ENCODE data around the gene LSS. TPM values are rescaled to one million over a fixed set of nuclear protein-coding genes. Genes with fewer than 3 reads are reported as not detected.
"Not testable (repeated sequence)": the region's sequence is repeated elsewhere in the genome, so short reads cannot be mapped to it uniquely, and the experiment has no call there.

LSS gene
- total RNA-seq, 4 donors from 2014 or later: 53.2 to 75.2 (median 62.3) TPM

DNA sequence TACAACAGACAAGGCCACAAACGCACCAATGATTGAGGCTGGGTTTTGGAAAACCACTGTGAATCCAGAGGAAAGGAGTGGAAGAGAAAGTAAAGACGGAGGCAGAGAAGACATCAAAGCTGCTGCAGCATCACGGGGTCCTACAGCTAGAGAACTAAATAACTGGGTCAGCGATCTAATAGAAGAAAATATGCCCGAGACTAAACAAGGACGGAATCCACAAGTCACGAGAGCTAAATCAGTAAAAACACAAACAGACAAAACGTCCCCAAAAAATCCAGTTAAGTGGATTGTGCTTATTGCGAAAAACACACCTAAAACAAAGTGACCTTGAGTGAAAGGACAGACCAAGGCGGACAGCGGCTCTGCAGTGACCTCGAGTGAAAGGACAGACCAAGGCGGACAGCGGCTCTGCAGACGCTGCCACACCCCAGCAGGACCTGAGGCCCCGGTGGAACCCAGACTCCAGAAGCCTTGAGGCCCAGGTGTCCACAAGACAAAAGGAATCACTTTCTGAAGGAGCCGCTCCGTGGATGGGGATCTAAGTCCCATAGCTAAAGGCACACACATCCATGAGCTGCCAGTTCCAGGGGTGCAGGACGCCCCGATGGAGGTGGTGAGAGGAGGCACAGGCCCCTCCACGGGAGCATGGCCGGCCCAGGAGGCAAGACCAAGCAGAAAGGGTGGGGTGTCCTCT, 79.2 kb downstream of the LSS start:
- TF ChIP-seq POLR2AphosphoS5 (IDR thresholded peaks at IDR 0.05) (no peak), POLR2A (IDR thresholded peaks at IDR 0.05) (no peak), EP300 (IDR thresholded peaks at IDR 0.05; ENCODE audit: low read depth) (no peak)
- TF ChIP-seq, protein P1, sequence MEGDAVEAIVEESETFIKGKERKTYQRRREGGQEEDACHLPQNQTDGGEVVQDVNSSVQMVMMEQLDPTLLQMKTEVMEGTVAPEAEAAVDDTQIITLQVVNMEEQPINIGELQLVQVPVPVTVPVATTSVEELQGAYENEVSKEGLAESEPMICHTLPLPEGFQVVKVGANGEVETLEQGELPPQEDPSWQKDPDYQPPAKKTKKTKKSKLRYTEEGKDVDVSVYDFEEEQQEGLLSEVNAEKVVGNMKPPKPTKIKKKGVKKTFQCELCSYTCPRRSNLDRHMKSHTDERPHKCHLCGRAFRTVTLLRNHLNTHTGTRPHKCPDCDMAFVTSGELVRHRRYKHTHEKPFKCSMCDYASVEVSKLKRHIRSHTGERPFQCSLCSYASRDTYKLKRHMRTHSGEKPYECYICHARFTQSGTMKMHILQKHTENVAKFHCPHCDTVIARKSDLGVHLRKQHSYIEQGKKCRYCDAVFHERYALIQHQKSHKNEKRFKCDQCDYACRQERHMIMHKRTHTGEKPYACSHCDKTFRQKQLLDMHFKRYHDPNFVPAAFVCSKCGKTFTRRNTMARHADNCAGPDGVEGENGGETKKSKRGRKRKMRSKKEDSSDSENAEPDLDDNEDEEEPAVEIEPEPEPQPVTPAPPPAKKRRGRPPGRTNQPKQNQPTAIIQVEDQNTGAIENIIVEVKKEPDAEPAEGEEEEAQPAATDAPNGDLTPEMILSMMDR (IDR thresholded peaks at IDR 0.05): no peak
- DNase-seq: no peak
- intact Hi-C loops (cut with DNase I; ENCODE audit: low total_unique reads): no loop called here

DNA sequence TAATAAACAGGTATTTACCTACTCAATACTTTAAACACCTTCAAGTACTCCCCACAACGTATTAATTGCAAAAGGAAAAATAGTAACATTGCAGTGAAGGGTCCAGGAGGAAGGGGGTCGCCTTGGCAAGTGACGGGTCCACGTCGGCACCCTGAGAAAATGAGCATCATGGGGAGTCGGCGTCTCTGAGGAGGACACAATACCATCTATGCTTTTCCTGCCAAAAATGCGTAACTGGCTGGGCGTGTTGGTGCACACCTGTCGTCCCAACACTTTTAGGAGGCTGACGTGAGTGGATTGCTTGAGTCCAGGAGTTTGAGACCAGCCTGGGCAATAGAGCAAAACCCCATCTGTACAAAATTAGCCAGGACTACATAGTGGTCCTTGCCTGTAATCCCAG, 80.5 kb downstream of the LSS start:
- Histone ChIP-seq H3K4me3 (no peak overlapping the region), H3K27me3 (no peaks in the 10 kb centered on the region), H3K4me1 (peaks cover 4 to 11% (median 10%) of the 10 kb centered on the region in 4 donors), H3K9me3 (no peaks in the 10 kb centered on the region), H3K36me3 (no peaks in the 10 kb centered on the region), H3K27ac (no peak overlapping the region)
- intact Hi-C loops (cut with DNase I; ENCODE audit: low total_unique reads) (no loop called here), in situ Hi-C loops (cut with MboI; ENCODE audit: low pct_ligation_motif_present in 1 of 4, low pct_unique_long_range_greater_than_20kb in 1 of 4, low sequenced_read_pairs in 3 of 4) (no loop called here)
- DNase-seq: no peak
- WGBS, 2 donors (ENCODE audit: low coverage in 1 of 2): 87 to 100% methylated on average over 4 to 11 of the region's 11 CpGs
- TF ChIP-seq POLR2AphosphoS5 (IDR thresholded peaks at IDR 0.05) (no peak), POLR2A (IDR thresholded peaks at IDR 0.05) (no peak)
- TF ChIP-seq, protein P1 (IDR thresholded peaks at IDR 0.05): no peak

More for the DNA sequence above, 79.2 kb downstream of the LSS start:
- Histone ChIP-seq H3K27me3 (no peaks in the 10 kb centered on the region), H3K9me3 (no peaks in the 10 kb centered on the region), H3K36me3 (no peaks in the 10 kb centered on the region), H3K4me3 (no peak overlapping the region), H3K27ac (no peak overlapping the region), H3K4me1 (peaks cover 8 to 11% (median 11%) of the 10 kb centered on the region in 4 donors)
- in situ Hi-C loops (cut with MboI; ENCODE audit: low pct_ligation_motif_present in 1 of 4, low pct_unique_long_range_greater_than_20kb in 1 of 4, low sequenced_read_pairs in 3 of 4): no loop called here
- 83 to 84% methylated on average over 10 to 22 of the region's 22 CpGs for WGBS, 2 donors (ENCODE audit: low coverage in 1 of 2)

DNA sequence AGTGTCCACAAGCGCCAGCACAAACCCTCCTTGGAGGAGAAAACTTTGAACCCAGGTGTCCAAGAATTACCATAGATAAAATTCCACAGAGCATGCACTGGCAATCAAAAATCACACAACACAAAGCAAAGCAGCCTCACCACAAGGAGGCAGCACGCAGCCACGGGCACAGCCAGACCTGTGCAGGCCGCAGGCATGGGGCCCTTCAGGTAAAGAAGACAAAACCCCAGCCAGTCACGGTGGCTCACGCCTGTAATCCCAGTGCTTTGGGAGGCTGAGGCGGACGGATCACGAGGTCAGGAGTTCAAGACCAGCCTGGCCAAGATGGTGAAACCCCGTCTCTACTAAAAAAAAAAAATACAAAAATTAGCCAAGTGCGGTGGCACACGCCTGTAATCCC, 81.1 kb downstream of the LSS start:
- peak; percentile 66 for DNase-seq
- H3K36me3 ChIP-seq; H3K4me3 ChIP-seq; intact Hi-C loops (cut with DNase I; ENCODE audit: low total_unique reads); H3K4me1 ChIP-seq; H3K9me3 ChIP-seq; H3K27ac ChIP-seq; in situ Hi-C loops (cut with MboI; ENCODE audit: low pct_ligation_motif_present in 1 of 4, low pct_unique_long_range_greater_than_20kb in 1 of 4, low sequenced_read_pairs in 3 of 4); H3K27me3 ChIP-seq: not testable (repeated sequence)
- TF ChIP-seq, protein P1 (IDR thresholded peaks at IDR 0.05): peak; percentile 27 to 53 (median 43)
- 57 to 58% methylated on average over 5 to 12 of the region's 12 CpGs for WGBS, 2 donors (ENCODE audit: low coverage in 1 of 2)

DNA sequence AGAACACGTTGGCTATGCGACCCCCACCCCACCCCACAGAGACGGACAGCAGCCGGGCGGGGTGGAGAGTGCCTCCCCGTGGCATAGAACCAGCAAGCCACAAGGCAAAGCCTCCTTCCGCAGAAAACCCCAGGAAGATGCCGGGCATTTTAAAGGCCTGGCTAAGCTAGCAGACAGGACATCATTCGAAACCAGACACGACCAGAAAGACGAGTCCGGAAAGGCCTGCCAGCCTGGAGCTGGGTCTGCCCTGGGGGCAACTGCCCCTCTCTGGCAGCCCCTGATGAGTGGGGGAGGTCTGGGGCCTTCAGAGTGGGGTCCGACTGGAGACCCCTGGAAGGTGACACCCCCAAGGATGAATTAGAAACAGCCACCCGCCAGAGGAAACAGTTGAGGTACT, 81.7 kb downstream of the LSS start:
- Histone ChIP-seq H3K27me3 (no peaks in the 10 kb centered on the region), H3K36me3 (no peaks in the 10 kb centered on the region), H3K4me1 (peaks cover 0 to 8% (median 6%) of the 10 kb centered on the region in 4 donors), H3K4me3 (no peak overlapping the region), H3K9me3 (no peaks in the 10 kb centered on the region), H3K27ac (no peak overlapping the region)
- DNase-seq: no peak
- intact Hi-C loops (cut with DNase I; ENCODE audit: low total_unique reads) (no loop called here), in situ Hi-C loops (cut with MboI; ENCODE audit: low pct_ligation_motif_present in 1 of 4, low pct_unique_long_range_greater_than_20kb in 1 of 4, low sequenced_read_pairs in 3 of 4) (no loop called here)
- 63% methylated on average over 14 of the region's 14 CpGs; no CpG with 5 or more reads in 1 of the 2 donors for WGBS, 2 donors (ENCODE audit: low coverage in 1 of 2)
- TF ChIP-seq POLR2A (IDR thresholded peaks at IDR 0.05) (no peak), EP300 (IDR thresholded peaks at IDR 0.05; ENCODE audit: low read depth) (no peak), POLR2AphosphoS5 (IDR thresholded peaks at IDR 0.05) (no peak)
- TF ChIP-seq, protein P1 (IDR thresholded peaks at IDR 0.05): no peak

All from transverse colon (tissue), 4 donors.